Measurements from ENCODE around the gene KRT5. TPM values are rescaled to one million over a fixed set of nuclear protein-coding genes. Genes with fewer than 3 reads are reported as not detected.

The KRT5 gene
- total and polyA plus RNA-seq, 10 of the 15 experiments (the other 5 are each of a cell fraction or from before 2014, with no cell fraction given), result 1.6 TPM; not detected in 9

DNA sequence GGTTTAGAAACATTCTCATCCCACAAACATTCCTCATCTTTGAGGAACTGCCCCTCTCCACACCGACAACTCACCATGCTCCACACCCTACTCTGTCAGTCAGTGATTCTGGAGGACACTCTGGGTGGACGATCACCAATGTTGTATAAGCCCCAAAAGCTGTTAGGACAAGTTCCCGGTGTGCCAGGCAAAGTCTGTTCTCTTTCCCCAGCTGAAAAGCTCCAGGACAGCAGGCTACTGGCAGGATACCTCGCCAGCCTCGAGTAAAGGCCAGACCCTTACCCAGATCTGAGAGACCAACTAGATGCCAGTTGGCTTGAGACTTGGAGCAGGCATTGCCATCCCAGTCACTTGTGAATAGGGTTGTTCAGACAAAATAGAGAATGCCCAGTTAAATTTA is 12.0 kb downstream of the KRT5 start:
- POLR2A ChIA-PET, result no interaction called here
- CTCF ChIA-PET, result no interaction called here
- in situ Hi-C loops (cut with MboI) (no loop called here), intact Hi-C loops (cut with micrococcal nuclease; ENCODE audit: unreplicated experiment) (loop anchor here (10.0 kb wide), 1 partner anchor 133 kb away; no protein-coding TSS in a partner anchor)
- Histone ChIP-seq H2AFZ (ENCODE audit: control insufficient read depth, low read depth, low read length) (no peak overlapping the region), H3K79me2 (ENCODE audit: control insufficient read depth, insufficient read depth, low read length) (no peaks in the 10 kb centered on the region), H3K27ac (ENCODE audit: control insufficient read depth, insufficient read depth) (no peak overlapping the region), H4K20me1 (ENCODE audit: control insufficient read depth, insufficient read depth) (no peaks in the 10 kb centered on the region), H3K9me3 (replicated peaks; ENCODE audit: control insufficient read depth, insufficient read depth, low read length) (no peaks in the 10 kb centered on the region; the same call in 1 of the 3 replicates), H3K4me2 (ENCODE audit: control insufficient read depth, insufficient read depth) (no peak overlapping the region), H3K9ac (ENCODE audit: control insufficient read depth, insufficient read depth, low read length) (no peak overlapping the region), H3K27me3 (replicated peaks in 1 of 2; ENCODE audit: control insufficient read depth in 2 of 2, insufficient read depth in 2 of 2, low read length in 1 of 2) (no peaks in the 10 kb centered on the region), H3K4me3 (no peak overlapping the region), H3K36me3 (ENCODE audit: control insufficient read depth in 2 of 2, insufficient read depth in 2 of 2, low read length in 1 of 2) (no peaks in the 10 kb centered on the region), H3K4me1 (ENCODE audit: control insufficient read depth, insufficient read depth, low read length) (no peaks in the 10 kb centered on the region)
- no peak for FAIRE-seq
- TF ChIP-seq TBL1XR1 (IDR thresholded peaks at IDR 0.05; ENCODE audit: low read depth, low read length) (no peak), ZNF24 (IDR thresholded peaks at IDR 0.05) (no peak), ZNF274 (IDR thresholded peaks at IDR 0.05; ENCODE audit: insufficient read depth, insufficient read length) (no peak), SREBF1 (IDR thresholded peaks at IDR 0.05; ENCODE audit: low read length) (no peak)
- TF ChIP-seq, protein P1, sequence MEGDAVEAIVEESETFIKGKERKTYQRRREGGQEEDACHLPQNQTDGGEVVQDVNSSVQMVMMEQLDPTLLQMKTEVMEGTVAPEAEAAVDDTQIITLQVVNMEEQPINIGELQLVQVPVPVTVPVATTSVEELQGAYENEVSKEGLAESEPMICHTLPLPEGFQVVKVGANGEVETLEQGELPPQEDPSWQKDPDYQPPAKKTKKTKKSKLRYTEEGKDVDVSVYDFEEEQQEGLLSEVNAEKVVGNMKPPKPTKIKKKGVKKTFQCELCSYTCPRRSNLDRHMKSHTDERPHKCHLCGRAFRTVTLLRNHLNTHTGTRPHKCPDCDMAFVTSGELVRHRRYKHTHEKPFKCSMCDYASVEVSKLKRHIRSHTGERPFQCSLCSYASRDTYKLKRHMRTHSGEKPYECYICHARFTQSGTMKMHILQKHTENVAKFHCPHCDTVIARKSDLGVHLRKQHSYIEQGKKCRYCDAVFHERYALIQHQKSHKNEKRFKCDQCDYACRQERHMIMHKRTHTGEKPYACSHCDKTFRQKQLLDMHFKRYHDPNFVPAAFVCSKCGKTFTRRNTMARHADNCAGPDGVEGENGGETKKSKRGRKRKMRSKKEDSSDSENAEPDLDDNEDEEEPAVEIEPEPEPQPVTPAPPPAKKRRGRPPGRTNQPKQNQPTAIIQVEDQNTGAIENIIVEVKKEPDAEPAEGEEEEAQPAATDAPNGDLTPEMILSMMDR (IDR thresholded peaks at IDR 0.05 in 2 of 3, conservative IDR thresholded peaks at IDR 0.05 in 1 of 3; ENCODE audit: control insufficient read depth in 2 of 3, extremely low read depth in 1 of 3, insufficient read depth in 1 of 3, low read depth in 3 of 3, low read length in 3 of 3), result no peak
- TF ChIP-seq, protein P2, sequence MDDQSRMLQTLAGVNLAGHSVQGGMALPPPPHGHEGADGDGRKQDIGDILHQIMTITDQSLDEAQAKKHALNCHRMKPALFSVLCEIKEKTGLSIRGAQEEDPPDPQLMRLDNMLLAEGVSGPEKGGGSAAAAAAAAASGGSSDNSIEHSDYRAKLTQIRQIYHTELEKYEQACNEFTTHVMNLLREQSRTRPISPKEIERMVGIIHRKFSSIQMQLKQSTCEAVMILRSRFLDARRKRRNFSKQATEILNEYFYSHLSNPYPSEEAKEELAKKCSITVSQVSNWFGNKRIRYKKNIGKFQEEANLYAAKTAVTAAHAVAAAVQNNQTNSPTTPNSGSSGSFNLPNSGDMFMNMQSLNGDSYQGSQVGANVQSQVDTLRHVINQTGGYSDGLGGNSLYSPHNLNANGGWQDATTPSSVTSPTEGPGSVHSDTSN (IDR thresholded peaks at IDR 0.05; ENCODE audit: insufficient replicate concordance, low read depth, low read length), result no peak
- WGBS (ENCODE audit: insufficient coverage, insufficient replicate concordance, low lambda C conversion rate, missing lambda C conversion rate), result 3% methylated on average over 5 of the region's 5 CpGs
- no TSS peak for BruUV-seq (replicated peaks)
- no peak for ATAC-seq
- SMC1A ChIA-PET (ENCODE audit: uncharacterized antibody, unreplicated experiment), result no interaction called here
- RAD21 ChIA-PET (ENCODE audit: unreplicated experiment), result no interaction called here
- DNase-seq (ENCODE audit: low read depth, low spot score), result no peak

Measured in GM12878 (cell line).